Breast epithelium (tissue), 4 donors: ENCODE measurements around the gene ZNF462. TPM values are rescaled to one million over a fixed set of nuclear protein-coding genes. Genes with fewer than 3 reads are reported as not detected.

Experiments
- DNase-seq, 2 donors: peaks; one replicate each; pipeline ENCODE4 v3.0.0-alpha.2; 2019; ENCODE audit warnings: low spot score in 2 of 2
- H3K27ac ChIP-seq, 2 donors: fragments of 200-600 bp; sonication (generic) in 1 of 2; one replicate each; pipeline ENCODE4 v1.5.1; 2016 to 2019; ENCODE audit warnings: mild to moderate bottlenecking in 1 of 2
- H3K27me3 ChIP-seq, 2 donors: fragments of 200-600 bp; sonication (generic) in 1 of 2; one replicate each; pipeline versions ENCODE4 v1.5.1 to v1.6.0; 2017 to 2019; ENCODE audit warnings: control low read depth in 1 of 2, mild to moderate bottlenecking in 1 of 2
- H3K36me3 ChIP-seq: fragments of 200-600 bp; one replicate; pipeline ENCODE4 v1.5.1; 2019
- H3K4me1 ChIP-seq, 2 donors: fragments of 200-600 bp; sonication (generic); one replicate each; pipeline ENCODE4 v1.5.1; 2016 to 2019; ENCODE audit warnings: control low read depth in 1 of 2
- H3K4me3 ChIP-seq, 3 donors: fragments of 200-600 bp; sonication (generic); 1 replicate in 2 of 3; 2 replicates in 1 of 3; pipeline ENCODE4 v1.5.1; 2016 to 2019; ENCODE audit warnings: mild to moderate bottlenecking in 3 of 3, moderate library complexity in 2 of 3
- H3K9me3 ChIP-seq, 2 donors: fragments of 200-600 bp; sonication (generic) in 1 of 2; one replicate each; pipeline ENCODE4 v1.5.1; 2016 to 2019; ENCODE audit warnings: control low read depth in 1 of 2
- POLR2A ChIP-seq: fragments of 450-650 bp; IDR thresholded peaks from one replicate; pipeline ENCODE4 v1.6.1; 2016; ENCODE audit warnings: antibody characterized with exemption, mild to moderate bottlenecking, moderate library complexity
- POLR2AphosphoS5 ChIP-seq, 3 donors: sonication (generic); formaldehyde crosslinking; IDR thresholded peaks; one replicate each; pipeline ENCODE4 v1.6.1; 2017; ENCODE audit warnings: antibody characterized with exemption in 3 of 3
- intact Hi-C: fragments of 100-400 bp; cut with DNase I; formaldehyde crosslinking; loops from one replicate; pipeline ENCODE4 v1.15.1; 2023; ENCODE audit warnings: low total_unique reads
- total RNA-seq, 3 donors: library from RNA; depleted of rRNA; stranded (reverse); fragments of >200 nt; gene quantifications; one replicate each; pipeline ENCODE4 v1.1.0, GENCODE V29; 2016
- TF ChIP-seq, protein P1 (sequence below), 3 donors: fragments of 450-650 bp; IDR thresholded peaks; one replicate each; pipeline ENCODE4 v1.5.1; 2016 to 2017; ENCODE audit warnings: antibody characterized with exemption in 3 of 3, mild to moderate bottlenecking in 3 of 3, moderate library complexity in 3 of 3

Gene ZNF462
- total RNA-seq, 3 donors from 2014 or later: 9.0 to 36.4 (median 20.6) TPM

DNA sequence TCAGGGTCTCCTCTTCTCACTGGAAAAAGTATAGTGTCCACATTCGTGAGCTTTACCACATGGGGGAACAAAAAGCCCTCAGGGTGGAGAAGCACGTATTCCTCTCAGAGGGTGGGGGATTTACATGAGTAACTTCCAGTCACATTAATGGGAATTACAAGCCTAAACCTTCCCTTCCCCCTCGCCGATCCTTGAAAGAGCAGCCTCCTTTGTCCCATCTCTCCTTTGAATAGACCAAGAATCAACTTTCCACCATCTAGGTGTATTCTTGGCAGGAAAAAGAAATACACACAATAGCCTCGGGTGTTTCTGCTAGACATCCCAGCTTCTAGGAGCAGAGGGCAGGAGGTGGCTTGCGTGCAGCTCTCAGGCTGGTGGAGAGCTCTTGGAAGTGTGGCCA, 144.4 kb downstream of the ZNF462 start:
- peaks cover 5% of the 10 kb centered on the region for H3K36me3 ChIP-seq
- intact Hi-C loops: no loop called here
- TF ChIP-seq POLR2AphosphoS5 (IDR thresholded peaks at IDR 0.05) (no peak), POLR2A (no peak)
- TF ChIP-seq, protein P1, sequence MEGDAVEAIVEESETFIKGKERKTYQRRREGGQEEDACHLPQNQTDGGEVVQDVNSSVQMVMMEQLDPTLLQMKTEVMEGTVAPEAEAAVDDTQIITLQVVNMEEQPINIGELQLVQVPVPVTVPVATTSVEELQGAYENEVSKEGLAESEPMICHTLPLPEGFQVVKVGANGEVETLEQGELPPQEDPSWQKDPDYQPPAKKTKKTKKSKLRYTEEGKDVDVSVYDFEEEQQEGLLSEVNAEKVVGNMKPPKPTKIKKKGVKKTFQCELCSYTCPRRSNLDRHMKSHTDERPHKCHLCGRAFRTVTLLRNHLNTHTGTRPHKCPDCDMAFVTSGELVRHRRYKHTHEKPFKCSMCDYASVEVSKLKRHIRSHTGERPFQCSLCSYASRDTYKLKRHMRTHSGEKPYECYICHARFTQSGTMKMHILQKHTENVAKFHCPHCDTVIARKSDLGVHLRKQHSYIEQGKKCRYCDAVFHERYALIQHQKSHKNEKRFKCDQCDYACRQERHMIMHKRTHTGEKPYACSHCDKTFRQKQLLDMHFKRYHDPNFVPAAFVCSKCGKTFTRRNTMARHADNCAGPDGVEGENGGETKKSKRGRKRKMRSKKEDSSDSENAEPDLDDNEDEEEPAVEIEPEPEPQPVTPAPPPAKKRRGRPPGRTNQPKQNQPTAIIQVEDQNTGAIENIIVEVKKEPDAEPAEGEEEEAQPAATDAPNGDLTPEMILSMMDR (IDR thresholded peaks at IDR 0.05): no peak
- no peak overlapping the region for H3K27ac ChIP-seq
- H3K4me1 ChIP-seq: no peaks in the 10 kb centered on the region
- no peak for DNase-seq
- no peaks in the 10 kb centered on the region for H3K27me3 ChIP-seq
- H3K9me3 ChIP-seq: no peaks in the 10 kb centered on the region
- H3K4me3 ChIP-seq: no peak overlapping the region

DNA sequence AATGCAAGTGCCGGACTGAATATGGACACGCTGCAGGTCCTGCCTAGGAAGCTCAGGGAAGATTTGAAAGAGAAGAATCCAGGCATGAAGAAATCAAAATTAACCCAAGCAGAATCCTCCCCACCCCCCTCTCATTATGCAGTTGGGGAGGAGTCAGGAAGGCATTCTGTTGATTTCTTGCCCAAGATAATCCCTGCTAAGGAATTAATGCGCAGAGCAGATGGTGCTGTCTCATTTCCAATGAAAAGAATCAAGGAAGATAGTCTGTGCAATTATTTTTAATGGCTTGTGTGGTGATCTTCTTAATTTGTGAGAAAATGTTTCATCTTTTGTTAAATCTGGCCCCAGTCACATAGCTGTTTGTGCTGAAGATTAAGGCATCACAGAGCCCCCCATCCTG, 145.0 kb downstream of the ZNF462 start:
- Histone ChIP-seq H3K36me3 (peaks cover 5% of the 10 kb centered on the region), H3K9me3 (no peaks in the 10 kb centered on the region), H3K27ac (no peak overlapping the region), H3K27me3 (no peaks in the 10 kb centered on the region), H3K4me1 (no peaks in the 10 kb centered on the region), H3K4me3 (no peak overlapping the region)
- TF ChIP-seq POLR2AphosphoS5 (IDR thresholded peaks at IDR 0.05): no peak
- TF ChIP-seq POLR2A: no peak
- TF ChIP-seq, protein P1 (IDR thresholded peaks at IDR 0.05): no peak
- no peak for DNase-seq
- intact Hi-C loops: no loop called here

DNA sequence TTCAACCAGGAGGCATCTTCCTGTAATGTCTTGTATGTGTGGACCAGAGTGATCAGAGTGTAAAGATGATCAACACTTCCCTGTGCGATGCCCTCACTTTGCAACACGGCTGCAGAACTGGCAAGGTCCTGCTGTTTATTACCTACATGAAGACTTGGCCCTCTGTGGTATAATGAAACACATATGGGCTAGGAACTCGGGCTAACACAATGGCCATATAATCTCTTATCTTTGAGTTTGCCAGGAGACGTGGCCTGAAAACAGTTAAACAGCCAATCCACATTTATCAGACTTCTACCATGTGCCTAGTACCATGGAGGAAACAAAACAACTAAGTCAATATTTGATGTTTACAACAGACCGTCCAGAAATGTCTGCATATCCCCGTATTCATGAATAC, 145.5 kb downstream of the ZNF462 start:
- H3K27ac ChIP-seq: no peak overlapping the region
- intact Hi-C loops: no loop called here
- H3K4me1 ChIP-seq: no peaks in the 10 kb centered on the region
- peaks cover 5% of the 10 kb centered on the region for H3K36me3 ChIP-seq
- H3K27me3 ChIP-seq: no peaks in the 10 kb centered on the region
- TF ChIP-seq, protein P1 (IDR thresholded peaks at IDR 0.05): no peak
- TF ChIP-seq POLR2A: no peak
- no peak for TF ChIP-seq POLR2AphosphoS5 (IDR thresholded peaks at IDR 0.05)
- no peak for DNase-seq
- no peaks in the 10 kb centered on the region for H3K9me3 ChIP-seq
- no peak overlapping the region for H3K4me3 ChIP-seq

DNA sequence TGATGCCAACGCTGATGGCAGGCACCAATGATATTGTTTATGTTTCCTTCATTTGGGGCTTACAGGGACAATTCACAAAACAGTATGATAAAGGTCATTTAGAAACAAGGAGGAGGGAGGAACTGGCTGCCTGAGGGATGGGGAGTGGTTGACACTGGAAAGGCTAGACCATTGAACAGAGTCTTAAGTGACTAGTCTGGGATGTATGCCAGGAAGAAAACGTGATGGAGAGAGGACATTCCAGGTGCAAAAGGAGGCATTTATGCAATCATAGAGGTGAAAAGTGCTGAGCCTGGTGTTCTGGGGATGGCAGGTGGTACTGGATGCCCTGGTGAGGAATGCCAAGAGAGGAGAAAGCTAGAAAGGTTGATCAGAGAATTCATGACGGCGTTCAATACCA, 153.4 kb downstream of the ZNF462 start:
- no peaks in the 10 kb centered on the region for H3K36me3 ChIP-seq
- H3K4me3 ChIP-seq: no peak overlapping the region
- no peaks in the 10 kb centered on the region for H3K4me1 ChIP-seq
- TF ChIP-seq POLR2A: no peak
- TF ChIP-seq, protein P1 (IDR thresholded peaks at IDR 0.05): no peak
- no peak for TF ChIP-seq POLR2AphosphoS5 (IDR thresholded peaks at IDR 0.05)
- no peaks in the 10 kb centered on the region for H3K27me3 ChIP-seq
- no peak for DNase-seq
- no peak overlapping the region for H3K27ac ChIP-seq
- no peaks in the 10 kb centered on the region for H3K9me3 ChIP-seq
- intact Hi-C loops: no loop called here

DNA sequence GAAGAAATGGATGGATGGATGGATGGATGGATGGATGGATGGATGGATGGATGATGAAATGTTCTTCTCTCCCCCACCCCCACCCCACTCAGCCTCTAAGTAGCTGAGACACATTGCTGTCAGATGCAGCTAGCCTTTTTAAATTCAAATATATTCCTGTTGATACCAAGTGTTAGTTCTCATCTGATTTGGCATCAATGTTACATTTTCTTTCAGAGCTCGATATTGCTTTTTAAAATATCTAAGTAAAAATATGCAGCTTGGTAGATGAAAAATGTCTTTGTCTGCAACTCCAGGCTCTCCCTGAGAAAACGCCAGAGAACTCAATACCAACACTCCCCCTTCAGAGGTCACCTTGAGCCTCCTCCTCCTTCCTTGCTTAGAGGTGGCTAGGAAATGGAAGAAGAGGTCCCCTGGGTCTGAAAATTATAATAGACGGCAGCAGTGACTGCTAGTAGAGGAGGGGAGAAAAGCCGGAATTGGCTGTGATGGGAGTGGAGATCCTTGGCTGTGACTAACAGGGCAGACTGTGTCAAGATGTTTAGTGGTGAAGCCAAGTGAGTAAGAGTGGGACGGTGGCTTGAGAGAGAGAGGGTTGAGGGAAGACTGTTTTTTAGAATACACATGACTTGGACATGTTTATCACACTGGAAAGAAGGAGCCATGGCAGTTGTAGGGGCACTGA, 156.0 kb downstream of the ZNF462 start:
- intact Hi-C loops: no loop called here
- DNase-seq: no peak
- Histone ChIP-seq H3K27ac (no peak overlapping the region), H3K9me3 (no peaks in the 10 kb centered on the region), H3K36me3 (no peaks in the 10 kb centered on the region), H3K4me3 (no peak overlapping the region), H3K27me3 (no peaks in the 10 kb centered on the region), H3K4me1 (no peaks in the 10 kb centered on the region)
- TF ChIP-seq, protein P1 (IDR thresholded peaks at IDR 0.05): no peak
- TF ChIP-seq POLR2AphosphoS5 (IDR thresholded peaks at IDR 0.05): no peak
- no peak for TF ChIP-seq POLR2A
